ENCODE measurements around the gene APMAP. TPM values are rescaled to one million over a fixed set of nuclear protein-coding genes. Genes with fewer than 3 reads are reported as not detected.

The APMAP gene
- total RNA-seq, 1 experiment from 2014 or later: 67.8 TPM

DNA sequence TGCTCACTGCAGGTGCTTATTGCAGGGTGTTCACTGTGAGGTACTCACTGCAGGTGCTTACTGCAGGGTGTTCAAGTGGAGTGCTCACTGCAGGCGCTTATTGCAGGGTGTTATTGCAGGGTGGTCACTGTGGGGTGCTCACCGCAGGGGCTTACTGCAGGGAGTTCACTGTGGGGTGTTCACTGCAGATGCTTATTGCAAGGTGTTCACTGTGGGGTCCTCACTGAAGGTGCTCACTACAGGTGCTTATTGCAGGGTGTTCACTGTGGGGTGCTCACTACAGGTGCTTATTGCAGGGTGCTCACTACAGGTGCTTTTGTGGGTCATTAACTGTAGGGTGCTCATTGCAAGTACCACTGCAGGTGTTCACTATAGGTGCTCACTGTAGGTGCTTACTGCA lies 20.2 kb downstream of the APMAP start:
- H2BK120ac ChIP-seq (ENCODE audit: low read depth, low read length, poor library complexity, severe bottlenecking): no peak overlapping the region
- Mint-ChIP-seq H3K27me3 (ENCODE audit: low read depth) (no peaks in the 10 kb centered on the region), H3K9me3 (peaks cover 13% of the 10 kb centered on the region in 2 experiments), H3K27ac (no peak overlapping the region), H3K4me3 (no peak overlapping the region), H3K4me1 (no peaks in the 10 kb centered on the region), H3K36me3 (ENCODE audit: insufficient read depth in 1 of 3, low read depth in 3 of 3) (peaks cover 46 to 71% (median 59%) of the 10 kb centered on the region in 3 experiments)
- H3K18ac ChIP-seq (ENCODE audit: insufficient read length, low read depth, low read length): no peak overlapping the region
- H3K56ac ChIP-seq (ENCODE audit: insufficient read length, low read depth, low read length): no peak overlapping the region
- TF ChIP-seq, protein P1, sequence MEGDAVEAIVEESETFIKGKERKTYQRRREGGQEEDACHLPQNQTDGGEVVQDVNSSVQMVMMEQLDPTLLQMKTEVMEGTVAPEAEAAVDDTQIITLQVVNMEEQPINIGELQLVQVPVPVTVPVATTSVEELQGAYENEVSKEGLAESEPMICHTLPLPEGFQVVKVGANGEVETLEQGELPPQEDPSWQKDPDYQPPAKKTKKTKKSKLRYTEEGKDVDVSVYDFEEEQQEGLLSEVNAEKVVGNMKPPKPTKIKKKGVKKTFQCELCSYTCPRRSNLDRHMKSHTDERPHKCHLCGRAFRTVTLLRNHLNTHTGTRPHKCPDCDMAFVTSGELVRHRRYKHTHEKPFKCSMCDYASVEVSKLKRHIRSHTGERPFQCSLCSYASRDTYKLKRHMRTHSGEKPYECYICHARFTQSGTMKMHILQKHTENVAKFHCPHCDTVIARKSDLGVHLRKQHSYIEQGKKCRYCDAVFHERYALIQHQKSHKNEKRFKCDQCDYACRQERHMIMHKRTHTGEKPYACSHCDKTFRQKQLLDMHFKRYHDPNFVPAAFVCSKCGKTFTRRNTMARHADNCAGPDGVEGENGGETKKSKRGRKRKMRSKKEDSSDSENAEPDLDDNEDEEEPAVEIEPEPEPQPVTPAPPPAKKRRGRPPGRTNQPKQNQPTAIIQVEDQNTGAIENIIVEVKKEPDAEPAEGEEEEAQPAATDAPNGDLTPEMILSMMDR (conservative IDR thresholded peaks at IDR 0.05): no peak
- H4K91ac ChIP-seq (ENCODE audit: insufficient read length, low read depth, low read length): no peak overlapping the region
- no peaks in the 10 kb centered on the region for H3K27me3 ChIP-seq (ENCODE audit: insufficient read depth, low read length)
- H3K9me3 ChIP-seq (ENCODE audit: control insufficient read depth, low read depth, low read length): peaks cover 6% of the 10 kb centered on the region
- H3K4ac ChIP-seq (ENCODE audit: low read depth, low read length): no peak overlapping the region
- H4K5ac ChIP-seq (ENCODE audit: insufficient read length, low read depth, low read length): no peak overlapping the region
- H3K27ac ChIP-seq (ENCODE audit: insufficient read length, low read depth, low read length): no peak overlapping the region
- H2AK5ac ChIP-seq (ENCODE audit: insufficient read length, low read length): no peak overlapping the region
- no peak overlapping the region for H3K9ac ChIP-seq (ENCODE audit: extremely low read depth, insufficient read length, low read length)
- H4K20me1 ChIP-seq (ENCODE audit: control insufficient read depth, insufficient read depth, insufficient read length): no peaks in the 10 kb centered on the region
- no CpG with 5 or more reads among the region's 2 CpGs for WGBS (ENCODE audit: extremely low coverage, insufficient read length, low lambda C conversion rate)
- no peak overlapping the region for H3K23ac ChIP-seq (ENCODE audit: insufficient read length, low read depth, low read length)
- H4K8ac ChIP-seq (replicated peaks; ENCODE audit: insufficient read length, low read depth, low read length): no peak overlapping the region
- H2BK15ac ChIP-seq (ENCODE audit: low read depth, low read length): no peak overlapping the region
- H3K79me1 ChIP-seq (ENCODE audit: insufficient read depth, low read depth, low read length, poor library complexity, severe bottlenecking): no peaks in the 10 kb centered on the region
- no peak overlapping the region for H2BK5ac ChIP-seq (ENCODE audit: insufficient read length, low read length)
- H2BK12ac ChIP-seq (ENCODE audit: insufficient read length, low read depth, low read length): no peak overlapping the region
- H3T11ph ChIP-seq (ENCODE audit: low read length): no peak overlapping the region
- H3K4me1 ChIP-seq (ENCODE audit: insufficient read depth, low read length): no peaks in the 10 kb centered on the region
- H3K4me2 ChIP-seq (ENCODE audit: insufficient read depth, insufficient read length, low read length): no peak overlapping the region
- no peak overlapping the region for H2AFZ ChIP-seq (ENCODE audit: low read length)
- H3K23me2 ChIP-seq (ENCODE audit: insufficient read length, low read depth, low read length, poor library complexity, severe bottlenecking): no peaks in the 10 kb centered on the region
- no peak overlapping the region for H3K14ac ChIP-seq (ENCODE audit: insufficient read depth, low read length)
- no peak for DNase-seq
- no peak overlapping the region for H2BK20ac ChIP-seq (ENCODE audit: low read depth, low read length, poor library complexity, severe bottlenecking)
- no peaks in the 10 kb centered on the region for H3K79me2 ChIP-seq (ENCODE audit: insufficient read depth, low read length)
